Hepatocyte (in vitro differentiated cells): ENCODE results near the gene HINFP.

Source experiments
- CTCF ChIP-seq: fragments of 200-600 bp; sonication (generic); IDR thresholded peaks from 2 replicates; pipeline ENCODE4 v1.5.1; 2016; ENCODE audit warnings: antibody characterized with exemption, mild to moderate bottlenecking; ENCODE audit not compliant: poor library complexity
- EZH2 ChIP-seq: fragments of 200-600 bp; sonication (generic); IDR thresholded peaks from 2 replicates; pipeline ENCODE4 v1.6.1; 2016; ENCODE audit warnings: antibody characterized with exemption, mild to moderate bottlenecking, borderline replicate concordance
- EZH2phosphoT487 ChIP-seq: fragments of 200-600 bp; sonication (generic); IDR thresholded peaks from one replicate; pipeline ENCODE4 v1.6.1; 2018; ENCODE audit warnings: antibody characterized with exemption, mild to moderate bottlenecking, low read depth, moderate library complexity; ENCODE audit not compliant: unreplicated experiment, severe bottlenecking

DNA sequence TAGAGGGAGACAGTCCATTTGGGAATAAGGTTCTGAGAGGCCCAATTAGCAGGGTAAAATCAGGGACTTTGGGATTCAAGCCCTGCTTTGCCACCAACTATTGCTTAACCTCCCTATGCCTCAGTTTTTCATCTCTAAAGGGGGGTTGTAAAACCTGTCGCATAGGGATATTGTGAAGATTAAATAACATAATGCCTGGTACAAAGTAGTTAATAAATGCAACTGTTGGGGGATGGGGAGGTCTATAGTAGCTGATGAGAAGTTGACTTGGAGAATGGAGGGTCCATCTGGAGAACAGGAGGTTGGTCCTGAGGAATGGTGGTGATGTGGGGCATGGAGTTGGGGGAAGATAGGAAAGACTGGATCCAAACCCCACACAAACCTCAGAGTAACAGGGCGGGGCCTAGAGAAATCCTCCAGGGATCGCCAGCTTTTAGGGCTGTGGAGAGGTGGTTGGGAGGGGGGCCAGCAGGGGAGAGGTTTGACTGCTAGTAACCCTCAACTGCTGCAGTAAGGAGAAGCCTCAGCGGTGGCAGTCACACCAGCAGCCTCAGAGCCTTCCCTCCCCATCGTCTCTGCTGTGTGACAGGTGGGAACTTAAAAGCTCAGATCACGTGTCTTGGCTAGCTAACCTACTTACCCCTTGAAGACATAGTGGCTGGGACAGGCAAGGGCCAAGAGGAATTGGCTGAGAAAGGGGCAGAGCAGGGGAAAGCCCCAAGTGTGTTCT, 26.4 kb downstream of the HINFP start:
- TF ChIP-seq EZH2 (peak; percentile 8), EZH2phosphoT487 (no peak), CTCF (no peak)
